Stimulated activated CD4-positive, alpha-beta T cell treated with anti-CD3 and anti-CD28 coated beads, TNF-alpha, amount 100 ng/mL, for 24 hours (primary cell): ENCODE measurements around the gene MGMT.

Experiments
- DNase-seq, 3 experiments: peaks; one replicate each; pipeline ENCODE4 v3.0.0-alpha.2; 2020; ENCODE audit warnings: low read depth in 3 of 3

Gene MGMT

DNA sequence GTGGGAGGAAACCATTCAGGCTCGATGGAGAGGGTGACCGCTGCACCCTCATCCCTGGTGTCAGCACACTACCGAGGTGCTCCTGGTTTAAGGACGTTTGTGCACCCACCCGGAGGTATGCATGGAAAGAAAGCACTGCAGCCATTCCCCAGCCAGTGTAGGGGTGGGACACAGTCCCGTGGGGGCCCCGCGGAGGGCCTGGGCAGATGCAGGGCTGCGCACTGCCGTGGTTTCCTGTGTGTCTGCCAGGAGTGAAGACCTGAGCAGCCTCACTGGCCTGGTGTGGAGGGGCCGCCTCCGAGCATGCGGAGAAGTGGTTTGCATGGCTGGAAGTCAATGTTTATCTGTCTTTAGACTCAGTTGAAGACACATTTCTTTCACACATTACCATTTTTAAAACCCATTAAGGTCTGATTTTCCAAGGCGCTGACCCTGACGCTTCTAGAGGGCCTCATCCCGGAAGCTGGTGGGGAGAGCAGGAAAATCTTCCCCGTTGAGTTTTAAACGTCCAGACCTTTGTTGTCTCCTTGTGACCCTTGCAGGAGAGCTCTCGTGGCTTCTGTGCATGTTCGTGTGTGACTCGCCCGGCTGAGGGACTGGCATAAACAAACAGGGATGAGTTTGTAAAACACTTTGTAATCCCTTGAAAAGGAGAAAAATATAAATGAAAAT is 188.1 kb downstream of the MGMT start:
- DNase-seq, result no peak

DNA sequence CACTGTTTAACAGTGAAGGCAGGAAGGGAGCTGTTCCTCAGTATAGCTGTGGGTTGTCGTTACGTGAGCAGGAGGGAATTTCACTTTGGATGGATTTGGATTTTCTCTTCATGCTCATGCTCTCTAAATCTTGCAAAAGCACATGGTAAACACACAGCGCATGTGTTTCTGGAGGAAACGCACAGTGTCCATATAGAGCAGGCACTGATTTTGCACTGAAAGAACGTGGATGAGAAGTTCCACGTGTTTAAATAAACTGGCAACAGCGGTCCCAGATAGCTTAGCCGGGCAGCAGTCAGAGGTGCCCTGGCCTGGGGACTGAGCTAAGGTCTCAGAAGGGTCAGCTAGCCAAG is 188.6 kb downstream of the MGMT start:
- no peak for DNase-seq

DNA sequence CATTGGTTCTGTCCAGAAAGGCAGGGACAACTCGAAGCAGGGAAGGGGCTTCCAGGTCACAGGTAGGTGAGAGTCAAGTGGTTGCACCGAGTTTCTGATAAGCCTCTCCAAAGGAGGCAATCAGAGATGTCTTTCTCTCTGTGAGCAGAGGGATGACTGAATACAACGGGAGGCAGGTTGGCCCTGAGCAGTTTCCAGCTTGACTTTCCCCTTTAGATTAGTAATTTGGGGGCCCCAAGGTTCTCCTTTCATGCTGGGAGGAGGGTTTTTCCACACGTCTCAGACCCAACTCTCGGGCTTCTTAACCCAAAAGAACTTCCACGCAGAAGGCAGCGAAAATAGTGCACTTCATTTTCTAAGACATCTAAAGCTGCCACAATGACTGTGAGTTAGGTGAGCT is 189.6 kb downstream of the MGMT start:
- no peak for DNase-seq

DNA sequence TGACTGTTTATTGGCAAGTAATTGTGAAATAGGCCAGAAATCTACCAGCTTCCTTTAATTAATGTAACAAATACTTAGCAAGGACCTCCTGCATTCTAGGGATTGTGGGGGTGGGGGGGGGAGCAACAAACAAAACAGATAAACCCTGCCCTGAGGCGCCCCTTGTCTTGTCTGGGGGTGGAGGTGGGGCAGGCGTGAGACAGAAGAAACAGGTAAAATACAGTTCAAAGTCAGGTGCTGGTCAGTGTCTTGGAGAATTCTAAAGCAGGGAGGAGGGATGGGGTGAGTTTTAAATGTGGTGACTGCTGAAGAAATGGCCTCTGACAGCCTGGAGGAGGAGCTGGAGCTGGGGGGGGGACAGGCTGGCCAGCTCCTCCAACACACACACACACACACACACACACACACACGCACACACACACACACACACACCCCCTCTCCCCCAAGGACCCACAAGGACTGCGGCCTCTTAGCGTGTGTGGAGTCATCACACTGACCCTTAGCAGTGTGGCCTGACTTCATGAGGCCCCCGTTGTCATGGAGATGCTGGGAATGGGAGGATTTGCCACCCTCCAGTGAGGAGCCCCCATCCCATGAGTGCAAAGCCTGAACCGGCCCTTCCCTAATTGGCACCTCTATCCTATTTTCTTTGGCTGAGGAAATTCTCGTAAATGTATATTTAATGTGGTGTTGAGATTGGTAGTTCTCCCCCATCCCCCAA is 190.4 kb downstream of the MGMT start:
- no peak for DNase-seq

DNA sequence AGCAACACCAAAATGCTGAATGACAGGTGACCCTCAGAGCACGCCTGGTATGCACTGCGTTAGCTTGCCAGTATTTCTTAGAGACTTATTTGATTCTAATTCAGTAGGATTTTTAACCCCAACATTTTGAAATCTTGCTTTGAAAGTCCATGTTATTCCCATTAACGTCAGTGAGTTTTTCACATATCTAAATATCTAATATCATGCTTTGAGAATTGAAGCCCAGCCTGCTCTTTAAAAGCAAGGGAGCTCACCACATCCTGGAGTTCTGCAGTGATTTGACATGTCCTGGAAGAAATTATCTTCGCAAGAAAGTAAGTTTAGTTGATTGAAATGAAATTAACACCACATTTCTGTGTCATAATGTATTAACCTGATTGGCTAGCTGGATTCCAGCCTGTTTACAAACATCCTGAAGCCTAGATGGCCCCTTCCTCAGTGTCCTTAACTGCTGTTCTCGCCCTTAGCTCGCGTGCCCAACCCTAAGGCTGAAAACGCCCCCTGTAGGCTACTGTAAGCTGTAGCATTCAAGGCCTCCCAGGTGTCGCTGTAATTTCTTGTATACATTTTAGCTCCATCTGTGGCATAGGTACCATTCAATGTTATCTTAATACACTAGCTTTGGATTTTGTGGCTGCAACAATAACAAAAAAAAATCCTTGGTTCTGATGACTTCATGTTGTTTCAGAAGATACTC is 191.5 kb downstream of the MGMT start:
- no peak for DNase-seq

DNA sequence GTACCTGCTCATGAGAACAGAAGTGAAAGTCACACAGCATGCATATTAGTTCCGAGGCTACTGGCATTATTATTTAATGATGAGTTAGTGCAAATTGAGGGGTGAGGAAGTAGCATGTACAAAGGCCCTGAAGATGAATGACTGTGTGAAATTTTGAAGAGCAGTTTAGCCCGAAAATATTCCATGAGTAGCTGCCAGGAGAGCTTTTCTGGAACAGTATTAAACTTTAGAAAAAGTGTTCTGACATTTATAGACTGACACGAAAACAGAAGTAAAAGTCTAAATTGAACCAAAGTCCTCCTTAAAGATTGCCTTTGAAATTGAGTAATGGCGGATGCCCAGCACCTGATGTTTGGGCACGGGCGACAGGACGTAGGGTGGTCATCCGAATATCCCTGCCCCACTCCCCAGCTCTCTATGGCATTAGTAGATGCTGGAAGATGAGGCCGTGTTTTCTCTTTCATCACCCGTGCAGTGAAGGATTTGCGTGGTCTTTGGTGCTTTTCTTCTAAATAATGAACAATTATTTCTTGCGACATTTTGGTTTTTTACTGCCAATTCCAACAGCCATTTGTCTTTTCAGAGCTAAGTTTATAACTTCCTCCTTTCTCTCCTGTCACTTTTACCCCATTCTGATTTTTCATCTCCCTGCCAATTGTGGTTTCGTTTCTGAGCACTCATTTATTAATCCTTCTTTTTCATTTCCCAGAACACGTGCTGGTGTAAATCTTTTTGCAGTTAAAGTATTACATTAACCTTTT is 192.6 kb downstream of the MGMT start:
- DNase-seq, result no peak

DNA sequence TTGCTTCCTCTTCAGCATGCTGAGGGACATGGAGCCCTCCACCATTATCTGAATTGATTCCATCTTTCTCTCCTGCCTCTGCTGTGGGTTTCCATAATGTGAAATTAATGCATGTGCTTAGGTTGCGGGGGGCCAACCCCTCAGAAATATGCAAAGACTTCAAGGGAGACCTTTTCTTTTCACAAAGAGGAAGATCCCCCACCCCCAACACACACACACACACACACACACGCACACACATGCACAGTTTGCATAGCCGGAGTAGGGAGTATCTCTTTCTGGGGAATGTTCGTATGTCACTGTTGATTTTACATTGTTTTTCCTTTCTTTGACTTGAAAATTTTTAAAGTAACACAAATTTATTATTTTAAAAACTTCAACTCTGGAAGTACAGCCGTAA is 193.5 kb downstream of the MGMT start:
- DNase-seq, result no peak

DNA sequence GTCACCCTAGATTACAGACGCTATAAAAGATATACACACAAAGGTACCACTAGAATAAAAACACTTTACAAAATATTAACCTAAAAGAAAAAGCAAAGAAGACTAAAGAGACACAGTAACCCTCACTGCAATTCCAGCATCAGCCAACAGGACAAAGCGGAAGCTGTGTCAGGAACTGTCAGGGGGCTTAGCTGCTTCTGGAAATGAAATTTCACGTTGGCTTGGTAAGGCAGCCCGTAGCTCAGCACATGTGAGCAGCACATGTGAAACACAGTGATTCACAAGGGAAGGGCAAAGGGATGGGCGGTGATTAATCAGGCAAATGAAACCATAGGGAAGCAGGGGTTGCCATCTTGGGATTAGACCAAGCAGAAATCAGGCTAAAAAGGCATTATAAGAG is 195.4 kb downstream of the MGMT start:
- no peak for DNase-seq

DNA sequence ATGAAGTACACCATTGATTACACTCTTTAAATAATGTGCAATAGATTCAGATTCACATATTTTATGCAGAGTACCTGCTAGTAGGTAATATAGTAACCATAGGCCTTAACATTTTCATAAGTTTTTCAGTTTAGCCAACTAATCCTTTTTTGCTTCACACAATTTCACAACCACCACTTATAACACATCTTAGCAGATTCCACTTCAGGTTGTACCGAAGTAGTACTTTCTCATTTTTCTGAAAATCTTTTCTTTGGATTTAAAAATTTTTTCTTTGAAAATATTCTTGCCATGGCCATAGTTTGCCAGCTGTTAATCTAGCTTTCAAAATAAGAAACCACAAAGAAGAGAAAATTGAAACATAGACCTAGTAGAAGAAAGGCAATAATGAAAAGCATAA is 203.1 kb downstream of the MGMT start:
- no peak for DNase-seq

DNA sequence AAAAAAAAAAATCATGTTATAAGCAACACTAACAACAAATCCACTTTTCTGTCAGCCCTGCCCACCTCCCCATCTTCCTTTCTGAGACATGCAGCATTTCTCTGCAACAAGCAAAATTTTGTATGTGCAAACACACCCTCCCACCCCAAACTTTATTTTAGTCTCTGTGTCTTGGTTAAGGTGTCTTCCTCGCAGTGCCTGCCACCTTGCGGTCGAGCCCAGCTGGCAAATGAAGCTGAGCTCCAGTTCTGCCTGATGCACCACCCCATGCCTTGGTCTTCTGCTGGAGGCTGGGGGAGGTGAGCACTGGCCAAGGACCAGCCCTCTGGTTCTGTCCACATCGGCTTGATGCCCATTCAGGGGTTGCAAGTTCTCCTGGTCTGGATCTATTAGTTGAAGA is 206.3 kb downstream of the MGMT start:
- DNase-seq, result no peak

DNA sequence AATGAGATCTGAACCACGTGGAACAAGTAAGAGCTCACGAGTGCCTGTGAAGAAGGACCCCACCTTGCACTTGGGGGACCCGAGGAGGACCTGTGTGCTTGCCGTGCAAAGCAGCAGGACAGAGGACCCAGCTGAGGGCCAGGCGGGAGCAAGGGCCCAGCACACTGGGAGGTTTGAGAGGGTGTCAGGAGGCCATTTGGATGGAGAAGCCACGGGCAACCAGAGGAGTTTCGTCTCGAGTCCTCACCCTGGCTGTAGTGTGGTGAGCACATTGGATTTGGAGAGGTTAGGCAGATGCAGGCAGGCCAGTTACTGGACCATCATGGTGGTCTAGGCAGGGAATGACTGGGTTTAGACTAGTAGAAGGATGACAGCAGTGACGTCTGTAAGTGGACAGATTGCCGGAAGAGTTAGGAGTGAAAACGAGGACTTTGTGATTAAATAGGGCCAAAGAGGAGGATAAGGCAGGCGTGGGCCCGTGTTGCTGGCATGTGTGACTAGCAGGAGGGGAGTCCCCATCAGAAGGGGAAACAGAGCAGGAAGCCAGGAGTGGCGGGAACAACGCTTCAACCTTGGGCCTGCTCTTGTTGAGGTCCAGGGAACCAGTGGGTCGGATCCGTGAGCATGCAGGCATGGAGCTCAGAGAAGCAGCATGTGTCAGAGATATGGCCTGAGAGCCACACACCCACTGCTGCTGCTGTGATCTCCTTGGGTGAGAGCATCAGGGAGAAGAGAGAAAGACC is 208.2 kb downstream of the MGMT start:
- no peak for DNase-seq

DNA sequence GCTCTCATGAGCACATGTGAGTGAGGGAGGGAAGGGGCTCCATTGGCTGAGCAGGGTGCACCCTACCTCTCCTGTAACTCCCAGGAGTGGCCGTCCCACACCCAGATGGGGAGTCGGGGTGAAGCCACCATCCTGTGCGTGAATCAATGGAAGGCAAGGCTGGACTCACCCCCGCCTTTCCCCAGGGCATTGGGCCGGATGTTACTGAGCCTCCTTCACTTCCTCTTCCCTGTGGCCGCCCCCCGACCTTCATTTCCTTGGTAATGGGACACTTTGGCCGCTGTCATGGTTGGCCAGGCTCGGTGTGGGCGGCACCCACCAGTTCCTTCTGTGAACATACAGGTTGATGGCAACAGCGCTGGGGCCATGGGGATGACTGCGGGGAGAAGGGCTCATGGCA is 209.0 kb downstream of the MGMT start:
- DNase-seq, result no peak

DNA sequence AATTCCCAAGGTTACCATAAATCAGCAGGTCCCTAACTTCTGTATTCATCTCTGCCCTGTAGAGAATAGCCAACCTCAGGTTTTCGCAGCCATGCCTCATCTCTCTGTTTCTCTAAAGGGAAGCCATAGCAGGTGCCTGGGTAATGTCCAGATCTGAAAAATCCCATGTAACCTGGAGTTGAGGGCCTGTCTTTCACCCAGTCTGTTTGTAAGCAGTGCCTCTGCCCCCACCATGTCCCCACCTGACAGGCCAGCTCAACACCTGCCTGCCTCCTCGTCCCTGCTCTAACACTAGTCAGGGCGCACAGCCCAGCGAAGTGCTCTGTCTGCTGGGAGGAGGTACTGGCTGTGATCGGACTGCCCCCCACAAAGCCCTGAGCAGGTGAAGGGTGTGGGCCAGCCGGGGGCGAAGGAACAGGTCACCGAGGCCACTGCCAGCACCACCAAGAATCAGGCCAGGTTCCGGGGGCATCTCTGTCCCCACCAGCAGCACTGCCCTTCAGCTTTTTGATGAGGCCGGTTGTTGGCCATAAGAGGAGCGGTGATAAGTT is 210.4 kb downstream of the MGMT start:
- no peak for DNase-seq

DNA sequence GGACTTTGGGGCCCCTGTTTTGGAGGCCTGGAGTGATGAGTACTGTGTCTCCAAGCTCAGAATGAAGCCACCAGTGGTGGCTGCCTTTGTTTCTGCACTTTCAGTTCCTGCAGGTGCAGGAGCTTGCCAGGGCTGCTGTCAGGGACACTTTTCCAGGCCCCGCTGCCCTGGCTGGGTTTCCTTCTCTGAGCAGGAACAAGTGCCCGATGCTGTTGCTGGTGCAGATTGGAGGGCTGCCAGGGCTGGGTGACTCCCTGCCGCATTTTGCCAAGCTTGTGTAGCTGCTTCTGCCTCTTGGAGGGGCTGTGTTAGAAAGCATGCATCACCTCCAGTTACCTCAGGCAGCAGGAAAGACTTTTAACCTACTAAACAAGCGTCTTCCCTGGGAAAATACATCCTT is 211.1 kb downstream of the MGMT start:
- DNase-seq, result no peak

DNA sequence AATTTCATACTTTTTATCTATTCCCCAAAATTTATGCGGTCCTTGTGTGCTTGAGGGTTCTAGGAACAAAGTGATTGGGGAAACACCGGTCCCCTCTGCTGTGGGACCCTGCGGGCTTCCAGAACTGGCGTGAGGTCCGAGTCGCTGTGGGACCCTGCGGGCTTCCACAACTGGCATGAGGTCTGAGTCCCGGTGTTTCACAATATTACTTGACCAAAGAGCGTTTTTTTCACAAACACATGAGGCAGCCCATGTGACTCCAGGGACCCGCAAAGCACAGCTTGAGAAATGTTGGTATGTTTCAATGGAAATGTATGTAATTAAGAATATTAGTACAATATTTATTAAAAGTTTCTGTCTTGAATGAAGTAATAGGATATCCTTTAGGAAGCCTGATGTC is 212.2 kb downstream of the MGMT start:
- no peak for DNase-seq

DNA sequence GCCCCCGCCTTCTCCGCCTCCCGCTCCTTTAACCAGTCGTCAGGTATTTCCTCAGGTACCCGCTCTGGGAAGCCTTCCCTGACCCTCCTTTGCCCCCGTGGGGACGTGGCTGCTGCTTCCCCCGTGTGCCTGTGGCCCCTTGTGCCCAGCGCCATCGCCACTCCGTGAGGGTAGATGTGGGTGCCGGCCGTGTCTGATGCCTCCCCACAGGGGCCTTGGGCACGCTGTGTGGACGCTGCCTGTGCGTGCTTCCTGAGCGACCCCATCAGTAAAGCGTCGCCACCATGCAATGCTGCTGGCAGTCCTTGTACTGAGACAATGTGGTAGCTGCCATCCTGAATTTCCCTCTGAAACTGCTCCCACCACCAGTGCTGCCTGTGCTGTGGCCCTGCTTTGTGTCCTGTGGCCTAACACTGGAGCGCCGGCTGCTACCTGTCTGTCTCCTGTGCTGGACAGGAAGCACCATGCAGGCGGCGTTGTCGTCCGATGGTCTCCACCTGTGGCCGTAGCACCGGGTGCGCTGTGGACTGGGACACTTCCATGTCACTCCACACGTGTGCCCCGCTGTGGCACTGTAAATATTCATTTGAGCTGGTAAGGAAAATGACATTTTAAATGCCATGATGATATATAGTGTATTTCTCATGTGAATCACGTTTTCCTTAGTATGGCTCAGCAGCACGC is 213.8 kb downstream of the MGMT start:
- DNase-seq, result no peak

DNA sequence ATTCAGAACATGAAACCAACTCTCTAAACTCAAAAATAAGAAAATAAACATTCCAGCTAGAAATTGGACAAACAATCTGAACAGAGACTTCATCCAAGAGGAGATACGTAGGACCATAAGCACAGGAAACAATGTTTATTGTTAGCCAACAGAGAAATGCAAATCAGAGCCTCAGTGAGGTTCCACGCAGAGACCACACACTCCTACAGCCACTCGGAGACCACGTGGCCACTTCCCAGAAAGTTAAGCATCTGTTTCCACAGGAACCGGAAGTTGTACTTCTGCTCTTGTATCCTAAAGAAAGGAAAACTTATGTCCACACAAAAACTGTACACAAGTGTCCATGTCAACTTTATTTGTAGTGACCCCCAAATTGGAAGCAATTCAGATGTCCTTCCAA is 214.8 kb downstream of the MGMT start:
- no peak for DNase-seq

DNA sequence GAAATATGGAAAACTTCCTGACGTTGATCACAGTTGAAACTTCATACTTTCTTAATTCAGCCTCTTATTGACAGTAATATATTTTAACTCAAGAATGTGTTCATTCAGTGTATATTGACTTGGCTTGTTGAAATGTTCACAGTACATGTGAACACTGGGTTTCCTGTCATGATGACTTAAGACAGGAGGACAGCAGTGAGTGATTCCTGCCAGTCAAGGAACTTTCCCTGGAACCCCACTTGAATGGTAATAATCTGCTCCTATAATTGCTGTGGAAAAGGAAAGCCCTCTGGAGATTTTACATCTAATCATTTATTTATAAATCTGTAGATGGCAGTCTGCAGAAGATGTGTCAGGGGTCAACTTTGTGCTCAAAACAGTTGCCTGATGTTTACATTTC is 216.5 kb downstream of the MGMT start:
- DNase-seq, result no peak

DNA sequence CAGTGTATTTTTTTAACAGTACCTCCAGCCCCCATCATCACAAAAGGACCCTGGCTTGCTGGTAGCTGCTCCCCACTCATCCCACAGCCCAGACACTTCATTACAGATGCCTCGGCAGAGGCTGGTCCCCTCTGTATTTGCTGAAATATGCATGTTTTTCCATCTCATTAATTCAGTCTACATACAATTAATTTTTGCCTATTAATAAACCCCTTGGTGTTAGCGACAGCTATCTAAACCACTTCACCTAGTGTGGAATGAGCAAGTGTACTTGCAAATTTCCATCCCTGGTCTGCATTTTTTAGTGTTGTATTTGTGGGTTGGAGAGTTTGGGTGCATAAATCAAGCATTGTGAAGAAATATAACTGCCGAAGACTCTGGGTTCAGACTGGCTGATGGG is 216.9 kb downstream of the MGMT start:
- DNase-seq, result no peak

DNA sequence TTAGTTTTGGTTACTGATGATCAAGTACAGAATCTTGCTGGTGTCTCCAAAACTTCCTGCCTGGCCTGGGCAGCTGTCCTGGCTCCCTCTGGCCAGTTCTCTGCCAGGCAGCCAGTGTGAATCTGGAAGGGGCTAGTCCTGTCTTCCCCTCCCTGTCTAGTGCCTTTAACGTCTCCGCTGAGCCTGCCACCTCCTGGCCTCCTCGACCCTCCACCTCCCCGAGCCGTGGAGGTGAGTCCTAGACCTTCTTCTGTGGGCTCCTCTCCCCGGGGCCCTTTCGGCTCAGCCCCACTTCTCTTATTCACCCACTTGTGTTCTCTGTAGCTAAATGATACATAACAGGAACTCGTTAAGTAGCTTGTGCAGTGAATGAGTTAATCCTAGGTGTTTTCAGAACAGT is 218.2 kb downstream of the MGMT start:
- no peak for DNase-seq

DNA sequence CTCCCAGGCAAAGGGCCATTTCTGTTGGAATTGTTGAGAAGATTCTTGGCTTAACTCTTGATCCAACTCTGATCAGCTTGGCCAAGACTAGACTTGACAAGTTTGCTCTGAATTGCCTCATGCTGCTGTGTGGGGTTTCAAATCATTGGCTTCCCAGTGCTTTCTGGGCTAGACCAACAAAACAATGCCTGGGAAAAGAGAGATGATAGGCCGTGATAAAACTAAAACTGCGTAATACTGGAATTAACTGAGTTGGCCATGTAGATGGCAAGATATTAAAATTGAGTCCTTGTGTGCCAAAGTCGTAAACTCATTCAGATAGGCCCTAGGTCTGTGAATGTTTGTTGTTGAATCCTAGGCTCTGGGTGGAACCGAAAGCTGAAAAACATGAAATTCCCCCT is 222.6 kb downstream of the MGMT start:
- DNase-seq, result no peak
